ENCODE measurements around the gene PKNOX2. TPM values are rescaled to one million over a fixed set of nuclear protein-coding genes. Genes with fewer than 3 reads are reported as not detected.

PKNOX2 gene
- total RNA-seq, 3 donors from 2014 or later (not counting 1 experiment from before 2014, with no cell fraction given), result not detected

DNA sequence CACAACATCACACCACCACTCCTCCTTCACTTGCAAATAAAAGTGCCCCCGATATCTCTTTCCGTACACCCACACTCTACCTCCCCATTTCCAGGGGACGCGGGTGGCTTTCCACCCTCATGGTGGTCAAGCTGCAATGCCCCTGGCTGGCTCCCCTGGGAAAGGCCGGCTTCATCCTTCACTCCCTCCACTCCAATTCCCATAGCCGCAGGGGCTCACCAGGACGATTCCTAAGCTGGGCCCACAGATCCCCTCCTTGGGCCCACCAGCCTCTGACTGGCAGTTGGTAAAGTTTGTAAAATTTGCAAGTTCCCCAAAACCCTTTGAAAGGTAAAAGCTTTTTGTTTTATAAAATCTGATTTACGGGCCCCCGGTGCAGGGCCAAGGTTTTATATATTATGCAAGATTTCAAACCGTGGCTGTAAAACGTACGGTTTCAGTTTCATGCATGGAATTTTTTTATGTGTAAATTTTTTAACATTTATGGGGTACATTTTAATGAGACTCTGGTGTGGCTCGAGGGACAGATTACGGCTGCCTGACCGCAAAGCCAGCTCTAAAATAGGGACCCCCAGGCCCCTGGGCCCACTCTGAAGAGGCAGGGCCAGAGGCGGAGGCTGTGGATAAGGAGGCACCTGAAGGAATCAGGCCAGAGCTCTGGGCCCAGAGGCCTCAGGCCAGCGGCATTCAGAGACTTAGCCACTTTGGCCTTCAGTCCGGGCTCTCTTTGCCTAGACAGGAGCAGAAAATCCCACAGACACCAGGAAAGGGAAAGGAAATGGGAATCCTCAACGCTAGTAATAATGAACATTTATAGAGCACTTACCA, 225.0 kb downstream of the PKNOX2 start:
- no peak for ATAC-seq
- intact Hi-C loops (cut with micrococcal nuclease), result no loop called here
- Histone ChIP-seq H3K27ac (ENCODE audit: low read length) (no peak overlapping the region), H3K4me3 (ENCODE audit: low read length) (no peak overlapping the region), H3K4me1 (ENCODE audit: control insufficient read depth, insufficient read depth, low read length) (no peaks in the 10 kb centered on the region), H3K9me3 (ENCODE audit: control insufficient read depth, insufficient read depth, low read length) (no peaks in the 10 kb centered on the region), H3K27me3 (ENCODE audit: control insufficient read depth, insufficient read depth, low read length) (no peaks in the 10 kb centered on the region), H3K36me3 (ENCODE audit: control insufficient read depth, insufficient read depth, low read length) (no peaks in the 10 kb centered on the region)
- H3K4me1 Mint-ChIP-seq, result no peaks in the 10 kb centered on the region
- no peaks in the 10 kb centered on the region for H3K36me3 Mint-ChIP-seq
- 92% methylated on average over 18 of the region's 19 CpGs for WGBS (ENCODE audit: insufficient coverage)
- H3K27ac Mint-ChIP-seq, result no peak overlapping the region
- H3K27me3 Mint-ChIP-seq (ENCODE audit: low read depth in 2 of 2), result peaks cover 9 to 30% of the 10 kb centered on the region in 2 donors
- no peaks in the 10 kb centered on the region for H3K9me3 Mint-ChIP-seq
- no peak for TF ChIP-seq CTCF (IDR thresholded peaks at IDR 0.05)
- no peak overlapping the region for H3K4me3 Mint-ChIP-seq
- DNase-seq, result no peak

DNA sequence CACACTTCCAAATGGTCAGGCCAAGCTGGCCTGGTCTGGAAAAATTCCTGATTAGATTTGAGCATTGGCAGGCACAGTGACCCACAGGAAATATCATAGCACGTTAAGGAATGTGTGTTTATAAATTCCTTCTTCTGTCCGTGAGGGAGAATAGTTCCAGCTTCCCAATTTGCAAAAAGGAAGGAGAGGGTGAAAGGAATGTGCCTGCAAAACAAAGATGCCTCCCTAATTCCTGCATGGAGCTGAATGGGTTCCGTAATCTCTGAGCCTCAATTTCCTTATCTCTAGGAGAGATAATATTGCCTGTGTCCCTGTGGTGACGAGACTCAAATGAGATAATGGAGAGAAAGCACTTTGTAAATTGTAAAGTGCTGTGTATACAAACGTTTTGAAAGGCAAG, 226.4 kb downstream of the PKNOX2 start:
- no peak overlapping the region for H3K4me3 Mint-ChIP-seq
- DNase-seq, result no peak
- no peak for ATAC-seq
- 48% methylated on average over 5 of the region's 5 CpGs for WGBS (ENCODE audit: insufficient coverage)
- Histone ChIP-seq H3K27me3 (ENCODE audit: control insufficient read depth, insufficient read depth, low read length) (no peaks in the 10 kb centered on the region), H3K9me3 (ENCODE audit: control insufficient read depth, insufficient read depth, low read length) (no peaks in the 10 kb centered on the region), H3K36me3 (ENCODE audit: control insufficient read depth, insufficient read depth, low read length) (no peaks in the 10 kb centered on the region), H3K27ac (ENCODE audit: low read length) (no peak overlapping the region), H3K4me1 (ENCODE audit: control insufficient read depth, insufficient read depth, low read length) (no peaks in the 10 kb centered on the region), H3K4me3 (ENCODE audit: low read length) (no peak overlapping the region)
- no peaks in the 10 kb centered on the region for H3K4me1 Mint-ChIP-seq
- peaks cover 7 to 44% of the 10 kb centered on the region in 2 donors for H3K27me3 Mint-ChIP-seq (ENCODE audit: low read depth in 2 of 2)
- H3K27ac Mint-ChIP-seq, result no peak overlapping the region
- H3K36me3 Mint-ChIP-seq, result no peaks in the 10 kb centered on the region
- H3K9me3 Mint-ChIP-seq, result no peaks in the 10 kb centered on the region
- intact Hi-C loops (cut with micrococcal nuclease), result no loop called here
- TF ChIP-seq CTCF (IDR thresholded peaks at IDR 0.05), result no peak

DNA sequence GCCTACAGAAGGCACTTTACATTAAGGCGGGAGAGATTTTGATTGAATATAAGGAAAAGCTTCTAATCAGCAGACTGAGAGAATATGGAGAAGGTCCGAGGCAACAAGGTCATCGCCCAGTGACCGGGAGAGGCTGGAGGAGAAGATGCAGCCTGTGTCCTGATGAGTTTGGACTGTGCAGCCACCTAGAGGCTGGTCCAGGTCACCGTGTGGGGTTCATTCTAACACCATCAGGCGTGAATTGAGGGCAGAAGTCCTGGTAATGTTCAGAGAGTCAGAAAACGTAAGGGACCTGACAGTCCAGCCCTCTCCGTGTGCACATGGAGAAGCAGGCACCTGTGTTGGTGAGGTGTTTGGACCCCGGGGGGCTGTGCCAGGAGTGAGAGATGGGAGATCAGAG, 228.8 kb downstream of the PKNOX2 start:
- H3K27ac Mint-ChIP-seq, result no peak overlapping the region
- Histone ChIP-seq H3K9me3 (ENCODE audit: control insufficient read depth, insufficient read depth, low read length) (no peaks in the 10 kb centered on the region), H3K4me3 (ENCODE audit: low read length) (no peak overlapping the region), H3K4me1 (ENCODE audit: control insufficient read depth, insufficient read depth, low read length) (no peaks in the 10 kb centered on the region), H3K27me3 (ENCODE audit: control insufficient read depth, insufficient read depth, low read length) (no peaks in the 10 kb centered on the region), H3K27ac (ENCODE audit: low read length) (no peak overlapping the region), H3K36me3 (ENCODE audit: control insufficient read depth, insufficient read depth, low read length) (no peaks in the 10 kb centered on the region)
- H3K36me3 Mint-ChIP-seq, result no peaks in the 10 kb centered on the region
- DNase-seq (no peak), ATAC-seq (no peak)
- 78% methylated on average over 9 of the region's 9 CpGs for WGBS (ENCODE audit: insufficient coverage)
- no peak for TF ChIP-seq CTCF (IDR thresholded peaks at IDR 0.05)
- no peaks in the 10 kb centered on the region for H3K9me3 Mint-ChIP-seq
- peaks cover 10 to 58% of the 10 kb centered on the region in 2 donors for H3K27me3 Mint-ChIP-seq (ENCODE audit: low read depth in 2 of 2)
- intact Hi-C loops (cut with micrococcal nuclease), result no loop called here
- no peak overlapping the region for H3K4me3 Mint-ChIP-seq
- H3K4me1 Mint-ChIP-seq, result no peaks in the 10 kb centered on the region

DNA sequence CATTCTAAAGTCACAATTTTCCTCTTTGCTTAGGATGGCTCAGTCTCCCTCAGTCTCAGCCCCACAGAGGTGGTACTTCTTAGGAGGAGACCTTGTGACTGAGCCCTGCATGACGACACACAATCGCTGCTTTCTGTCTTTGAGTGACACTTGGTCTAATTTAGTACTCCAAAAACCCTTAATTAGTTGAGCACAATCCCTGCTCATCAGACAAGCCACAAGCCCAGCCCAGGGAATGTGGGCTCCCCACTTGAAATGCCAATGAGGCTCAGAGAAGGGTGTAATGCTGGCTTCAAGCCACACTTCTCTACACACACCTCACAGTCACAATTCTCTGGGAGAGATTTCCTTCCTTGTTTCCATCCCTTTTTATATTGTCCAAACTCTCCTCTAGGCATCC, 229.7 kb downstream of the PKNOX2 start:
- Mint-ChIP-seq H3K9me3 (no peaks in the 10 kb centered on the region), H3K4me3 (no peak overlapping the region), H3K27me3 (ENCODE audit: low read depth in 2 of 2) (peaks cover 13 to 66% of the 10 kb centered on the region in 2 donors), H3K36me3 (no peaks in the 10 kb centered on the region), H3K4me1 (no peaks in the 10 kb centered on the region), H3K27ac (no peak overlapping the region)
- whole genome bisulfite sequencing (ENCODE audit: insufficient coverage), result 80% methylated on average over 2 of the region's 2 CpGs
- no peaks in the 10 kb centered on the region for H3K4me1 ChIP-seq (ENCODE audit: control insufficient read depth, insufficient read depth, low read length)
- intact Hi-C loops (cut with micrococcal nuclease), result no loop called here
- no peak overlapping the region for H3K27ac ChIP-seq (ENCODE audit: low read length)
- no peaks in the 10 kb centered on the region for H3K27me3 ChIP-seq (ENCODE audit: control insufficient read depth, insufficient read depth, low read length)
- H3K36me3 ChIP-seq (ENCODE audit: control insufficient read depth, insufficient read depth, low read length), result no peaks in the 10 kb centered on the region
- DNase-seq, result no peak
- ATAC-seq, result no peak
- H3K4me3 ChIP-seq (ENCODE audit: low read length), result no peak overlapping the region
- TF ChIP-seq CTCF (IDR thresholded peaks at IDR 0.05), result no peak
- no peaks in the 10 kb centered on the region for H3K9me3 ChIP-seq (ENCODE audit: control insufficient read depth, insufficient read depth, low read length)

Data from natural killer cell (primary cell).